ENCODE measurements around the gene MRAP.

Gene MRAP

DNA sequence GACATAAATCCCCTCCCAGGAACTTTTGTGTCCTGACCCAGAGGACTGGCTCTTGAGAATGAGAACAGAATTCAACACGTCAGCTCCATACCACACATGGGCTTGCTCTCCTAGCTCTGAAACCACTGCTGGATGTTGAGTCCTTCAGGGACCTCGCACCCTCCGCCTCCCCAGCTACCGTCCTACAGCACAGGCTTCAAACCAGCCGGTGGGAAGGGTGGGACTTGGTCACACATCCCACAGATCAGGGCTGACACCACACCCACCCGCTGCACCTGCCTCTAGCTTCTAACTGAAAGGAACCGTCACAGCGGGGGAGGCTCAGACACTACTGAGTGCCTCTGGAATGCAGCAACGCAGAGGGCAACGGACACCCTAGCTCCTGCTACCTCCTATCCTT, 24.0 kb downstream of the MRAP start:
- no peak for DNase-seq (ENCODE audit: low read depth, low spot score)

DNA sequence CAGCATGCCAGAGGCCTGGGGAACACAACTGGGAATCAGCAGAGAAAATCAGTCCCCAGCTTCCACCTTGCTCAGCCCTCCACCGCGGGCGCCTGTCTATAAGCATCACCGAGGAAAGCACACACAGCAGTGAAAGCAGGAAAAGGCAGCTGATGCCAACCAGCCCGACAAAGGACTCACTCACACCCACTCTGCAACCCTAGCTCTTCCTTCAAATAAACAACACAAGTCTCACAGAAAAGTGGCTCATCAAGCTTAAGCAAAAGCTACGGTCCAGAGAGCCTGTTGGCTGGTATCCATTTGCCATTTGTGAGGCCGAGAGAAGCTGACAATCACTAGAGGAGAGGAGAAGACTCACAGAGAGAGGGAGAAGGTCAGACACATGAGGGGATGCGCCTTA, 27.1 kb downstream of the MRAP start:
- no peak for DNase-seq (ENCODE audit: low read depth, low spot score)

DNA sequence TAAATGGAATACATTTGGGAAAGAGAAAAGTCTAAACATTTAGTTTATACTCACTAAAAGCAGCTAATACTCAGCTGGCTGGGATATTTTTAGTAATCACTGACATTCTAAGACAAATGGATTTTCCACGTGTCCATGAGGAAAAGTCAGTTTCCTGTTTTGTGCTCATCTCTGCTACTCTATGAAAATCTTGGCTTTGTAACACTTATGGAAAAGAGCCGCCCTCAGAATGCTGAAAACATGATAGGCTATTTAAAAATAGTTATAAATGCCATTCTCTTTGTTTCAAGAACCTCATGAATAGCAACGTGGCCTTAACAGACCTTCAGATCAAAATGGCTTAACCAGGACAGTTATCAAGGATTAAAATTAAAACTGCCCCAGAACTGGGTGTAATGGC, 29.9 kb downstream of the MRAP start:
- DNase-seq (ENCODE audit: low read depth, low spot score) = no peak

DNA sequence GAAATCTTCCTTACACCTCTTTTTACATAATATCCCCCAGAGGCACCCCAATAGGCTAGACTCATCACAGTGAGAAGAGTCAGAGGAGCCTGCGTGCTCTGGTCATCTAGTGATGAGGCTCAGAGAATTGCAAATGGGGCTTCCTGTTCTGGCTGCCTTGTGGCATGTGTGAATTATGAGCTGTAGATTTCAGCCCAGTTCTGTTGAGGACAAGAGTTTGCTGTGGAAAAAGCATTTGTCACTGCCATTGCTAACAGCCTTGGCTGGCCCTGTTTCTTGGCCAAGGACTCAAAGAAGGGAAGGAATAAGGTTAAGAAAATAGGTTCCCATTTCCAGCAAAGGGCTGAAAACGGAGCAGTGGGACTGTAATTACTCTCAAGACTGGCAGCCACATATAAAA, 30.7 kb downstream of the MRAP start:
- no peak for DNase-seq (ENCODE audit: low read depth, low spot score)

DNA sequence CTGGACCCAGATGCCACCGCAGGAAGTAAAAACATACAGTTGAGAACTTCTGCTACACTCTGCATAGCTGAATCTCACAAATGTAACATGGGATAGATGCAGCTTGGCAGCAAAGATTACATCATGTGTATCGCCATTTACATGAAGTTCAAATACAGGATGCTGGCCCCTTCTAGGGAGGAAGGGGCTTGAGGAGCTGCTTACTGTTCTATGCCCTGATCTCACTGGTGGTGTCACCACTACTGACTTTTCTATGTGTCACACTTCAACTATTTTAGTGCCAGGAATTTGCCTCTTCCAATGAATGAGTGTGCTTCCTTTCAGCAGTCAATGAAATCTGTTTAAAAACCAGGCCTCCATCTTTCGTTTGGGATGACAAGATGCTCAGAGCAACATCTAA, 31.1 kb downstream of the MRAP start:
- no peak for DNase-seq (ENCODE audit: low read depth, low spot score)

DNA sequence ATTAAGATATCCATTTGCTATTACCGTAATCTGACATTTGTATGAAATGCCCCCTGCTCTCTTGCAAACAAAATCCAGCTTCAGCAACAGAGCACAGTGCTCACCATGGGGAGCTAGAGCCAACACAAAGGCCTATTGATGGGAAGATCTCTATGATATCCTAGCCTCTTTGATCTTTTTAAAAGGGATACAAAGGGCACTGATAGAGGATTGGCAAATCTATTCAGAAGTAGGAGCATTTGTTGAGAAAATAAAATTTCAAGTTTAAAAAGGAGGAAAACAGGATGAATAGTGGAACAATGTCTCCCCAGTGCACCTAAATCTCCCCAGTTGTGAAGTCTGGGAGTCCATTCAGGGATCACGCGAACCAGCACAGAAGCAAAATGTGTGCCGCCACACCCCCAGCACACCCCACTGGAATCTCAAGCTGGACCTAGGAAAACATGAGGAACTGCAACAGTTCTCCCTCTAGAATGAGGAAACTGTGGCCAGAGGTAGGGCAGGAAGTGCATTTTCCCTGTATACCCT, 32.2 kb downstream of the MRAP start:
- DNase-seq (ENCODE audit: low read depth, low spot score) = no peak

DNA sequence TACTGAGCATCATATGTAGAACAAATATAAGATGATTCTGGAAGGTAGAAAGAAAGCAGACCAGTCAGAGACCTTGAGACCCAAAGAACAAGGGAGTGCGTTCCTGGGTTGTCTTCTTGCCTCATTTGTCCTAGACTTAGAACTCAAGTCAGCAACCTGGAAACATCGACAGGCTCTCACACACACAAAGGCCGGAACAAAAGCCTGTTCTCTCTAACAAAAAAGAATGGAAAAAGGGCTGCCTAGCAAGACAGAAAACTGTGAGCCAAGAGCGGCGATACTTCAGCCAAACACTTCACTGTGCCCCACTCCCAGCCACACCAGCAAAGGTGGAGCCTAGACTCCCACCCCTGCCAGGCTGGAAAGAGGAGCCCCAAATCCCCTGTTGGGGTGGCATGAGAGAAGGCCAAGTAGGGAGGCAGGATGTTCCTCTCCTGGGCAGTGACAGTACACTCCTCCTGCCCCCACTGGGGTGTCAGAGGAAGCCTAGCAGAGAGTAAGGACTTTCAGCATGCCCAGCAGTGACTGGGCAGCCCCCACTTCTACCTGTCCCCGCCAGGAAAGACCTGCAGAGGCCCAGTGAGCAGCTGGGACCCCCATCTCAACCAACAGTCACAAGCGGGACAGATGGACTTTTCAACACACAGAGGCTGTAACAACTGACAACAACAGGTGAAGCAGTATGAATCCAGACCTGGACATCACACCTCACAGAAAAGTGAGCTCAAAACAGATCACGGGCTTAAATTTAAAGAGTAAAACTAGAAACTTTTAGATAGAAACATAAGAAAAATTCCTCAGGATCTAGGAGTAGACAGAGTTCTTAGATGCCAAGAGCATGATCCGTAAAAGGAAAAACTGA, 33.0 kb downstream of the MRAP start:
- DNase-seq (ENCODE audit: low read depth, low spot score) = no peak

DNA sequence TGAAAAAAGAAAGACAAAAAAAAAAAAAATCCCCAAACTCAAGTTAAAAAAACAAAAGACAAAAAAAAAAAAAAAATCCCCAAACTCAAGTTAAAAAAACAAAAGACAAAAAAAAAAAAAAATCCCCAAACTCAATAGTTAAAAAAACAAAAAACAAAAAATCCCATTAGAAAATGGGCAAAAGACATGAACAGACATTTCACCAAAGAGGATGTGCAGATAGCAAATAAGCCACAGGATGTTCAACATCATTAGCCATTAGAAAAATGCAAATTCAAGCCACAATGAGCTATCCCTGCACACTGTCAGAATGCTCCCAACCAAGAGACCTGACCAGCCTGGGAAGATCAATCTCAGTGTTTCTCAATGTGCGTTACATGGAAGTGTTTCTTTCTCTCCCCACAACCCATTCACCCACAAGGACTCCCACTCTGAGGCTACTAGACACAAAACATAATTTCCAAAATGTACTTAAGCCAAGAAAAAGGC, 33.9 kb downstream of the MRAP start:
- no peak for DNase-seq (ENCODE audit: low read depth, low spot score)

DNA sequence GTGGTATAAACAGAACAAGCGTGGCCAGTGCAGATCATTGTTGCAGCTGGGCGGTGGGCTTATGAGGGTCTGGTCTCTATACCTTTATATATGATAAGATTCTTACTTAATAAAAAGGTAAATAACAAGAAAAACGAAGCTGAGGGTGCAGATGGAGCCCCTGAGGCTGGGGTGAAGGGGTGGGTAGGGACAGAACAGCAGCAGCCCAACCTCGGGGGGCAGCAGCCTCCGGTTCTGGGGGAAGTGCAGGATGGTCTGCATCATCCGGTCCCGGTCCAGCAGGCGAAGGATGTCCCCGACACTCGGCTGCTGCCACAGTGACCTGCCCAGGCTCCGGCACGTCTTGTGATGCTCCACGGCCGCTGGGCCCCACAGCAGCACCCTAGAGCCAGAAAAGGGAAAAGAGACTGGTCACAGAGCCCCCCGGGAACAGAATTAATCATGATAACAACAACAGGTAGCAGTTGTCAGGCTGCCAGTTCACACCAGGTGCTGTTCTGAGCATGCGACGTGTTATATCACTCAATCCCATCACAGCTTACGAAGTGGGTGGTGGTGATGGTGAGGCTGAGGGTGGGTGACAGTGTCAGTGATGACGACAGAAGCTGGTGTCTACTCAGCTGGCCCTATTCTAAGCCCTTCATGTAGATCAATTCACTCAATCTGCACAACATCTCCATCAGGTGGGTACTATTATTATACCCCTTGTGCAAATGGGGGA, 35.5 kb downstream of the MRAP start:
- no peak for DNase-seq (ENCODE audit: low read depth, low spot score)

DNA sequence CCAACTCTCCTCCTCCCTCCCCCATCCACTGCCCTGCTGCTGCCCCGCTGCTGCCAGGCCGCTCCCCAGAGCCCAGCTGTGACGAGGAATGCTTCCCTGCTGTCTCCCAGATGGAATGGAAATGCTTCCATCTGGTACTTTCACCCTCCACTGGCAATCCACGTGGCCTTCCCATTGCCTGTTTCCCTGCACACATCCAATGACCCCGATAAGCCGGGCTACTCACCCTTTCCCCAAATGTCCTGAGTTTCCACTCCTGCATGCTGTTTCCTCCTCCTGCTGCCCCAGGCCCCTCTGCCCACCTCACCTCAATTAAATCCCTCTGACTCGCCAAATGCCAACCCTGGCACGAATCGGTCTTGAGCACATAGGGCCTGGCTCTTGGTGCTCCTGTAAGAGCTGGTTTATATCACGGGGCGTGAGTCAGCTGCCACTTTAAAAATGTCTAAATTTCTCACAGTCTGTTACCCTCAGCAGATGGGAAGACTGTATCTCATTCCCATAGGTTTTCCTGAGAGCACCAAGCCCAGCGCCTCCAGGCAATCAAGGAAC, 36.4 kb downstream of the MRAP start:
- no peak for DNase-seq (ENCODE audit: low read depth, low spot score)

DNA sequence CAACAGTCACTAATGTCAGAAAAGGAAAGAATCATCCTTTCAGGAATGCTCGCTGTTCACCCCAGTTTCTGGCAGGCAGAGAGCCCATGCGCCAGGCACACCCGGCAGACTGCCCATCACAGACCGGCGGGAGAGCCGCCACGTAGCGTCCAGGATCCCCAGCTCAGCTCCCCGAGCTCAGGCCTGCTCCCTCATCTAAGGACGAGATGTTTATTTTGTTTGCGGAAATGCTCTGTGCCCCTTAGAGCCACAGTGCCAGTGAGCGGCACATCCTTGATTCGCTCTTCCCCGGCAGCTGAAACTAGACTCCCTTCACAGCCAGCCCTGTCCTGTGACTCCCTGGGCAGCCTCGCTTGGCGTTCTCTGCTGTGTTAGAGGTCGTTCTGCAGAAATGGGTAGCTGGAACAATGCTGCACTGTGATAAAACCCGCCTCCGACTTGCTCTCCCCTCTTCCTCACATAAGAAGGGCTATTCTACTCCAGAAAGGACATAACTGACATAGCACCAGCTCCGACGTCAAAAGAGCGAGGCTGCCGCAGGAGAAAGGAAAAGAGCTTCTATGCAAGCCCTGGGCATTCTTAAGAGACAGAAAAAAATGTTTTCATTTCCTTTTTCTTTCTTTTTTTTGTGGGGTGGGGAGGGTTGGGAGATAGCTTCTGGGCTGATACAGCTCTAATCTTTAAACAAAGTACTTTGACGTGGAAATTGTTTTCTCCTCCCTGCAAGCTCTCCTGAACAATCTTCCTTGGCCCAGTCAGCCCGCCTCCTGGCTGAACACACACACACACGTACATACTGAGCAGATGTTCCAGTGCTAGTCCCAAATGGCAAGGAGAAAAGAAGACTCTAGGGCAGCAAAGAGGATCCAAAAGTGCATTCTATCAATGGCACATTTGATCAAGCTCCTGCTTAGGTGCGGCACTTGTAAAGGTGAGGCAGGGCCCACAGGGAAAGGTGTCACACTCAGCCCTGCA, 37.2 kb downstream of the MRAP start:
- DNase-seq (ENCODE audit: low read depth, low spot score) = no peak

DNA sequence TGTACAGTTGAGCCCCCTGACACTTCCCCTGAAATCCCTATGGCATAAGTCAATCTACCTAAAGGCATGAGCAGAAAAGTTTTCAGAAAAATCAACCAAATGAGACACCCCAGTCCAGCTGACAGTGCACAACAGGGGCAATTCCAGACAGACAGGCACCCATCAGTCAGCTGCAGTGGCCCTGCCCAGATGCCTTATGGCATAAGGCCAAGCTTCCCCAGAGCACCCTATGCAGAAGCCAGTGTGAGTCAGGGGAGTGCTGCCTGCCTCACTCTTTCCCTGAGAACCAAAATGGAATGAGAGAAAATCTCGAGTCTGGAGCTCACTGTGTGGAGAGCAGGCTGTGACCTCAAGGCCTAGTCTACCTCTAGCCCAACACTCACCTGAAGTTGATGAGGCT, 38.1 kb downstream of the MRAP start:
- no peak for DNase-seq (ENCODE audit: low read depth, low spot score)

DNA sequence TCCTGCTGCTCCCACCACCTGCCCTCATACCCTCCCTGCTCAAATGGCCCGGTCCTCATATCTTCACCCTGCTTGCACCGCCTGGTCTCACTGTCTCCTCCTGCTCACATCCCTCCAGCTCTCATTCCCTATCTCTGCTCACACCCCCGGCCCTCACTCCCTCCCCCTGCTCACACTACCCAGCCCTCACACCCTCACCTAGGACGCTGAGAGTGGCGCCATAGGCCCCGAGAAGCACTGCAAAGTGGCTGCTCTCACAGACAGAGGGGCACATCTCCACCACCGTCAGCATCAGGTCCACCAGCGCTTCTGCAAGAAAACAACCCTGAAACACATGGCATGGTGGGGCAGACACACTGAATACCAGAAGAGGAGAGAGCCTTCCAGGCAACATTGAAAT, 38.6 kb downstream of the MRAP start:
- no peak for DNase-seq (ENCODE audit: low read depth, low spot score)

DNA sequence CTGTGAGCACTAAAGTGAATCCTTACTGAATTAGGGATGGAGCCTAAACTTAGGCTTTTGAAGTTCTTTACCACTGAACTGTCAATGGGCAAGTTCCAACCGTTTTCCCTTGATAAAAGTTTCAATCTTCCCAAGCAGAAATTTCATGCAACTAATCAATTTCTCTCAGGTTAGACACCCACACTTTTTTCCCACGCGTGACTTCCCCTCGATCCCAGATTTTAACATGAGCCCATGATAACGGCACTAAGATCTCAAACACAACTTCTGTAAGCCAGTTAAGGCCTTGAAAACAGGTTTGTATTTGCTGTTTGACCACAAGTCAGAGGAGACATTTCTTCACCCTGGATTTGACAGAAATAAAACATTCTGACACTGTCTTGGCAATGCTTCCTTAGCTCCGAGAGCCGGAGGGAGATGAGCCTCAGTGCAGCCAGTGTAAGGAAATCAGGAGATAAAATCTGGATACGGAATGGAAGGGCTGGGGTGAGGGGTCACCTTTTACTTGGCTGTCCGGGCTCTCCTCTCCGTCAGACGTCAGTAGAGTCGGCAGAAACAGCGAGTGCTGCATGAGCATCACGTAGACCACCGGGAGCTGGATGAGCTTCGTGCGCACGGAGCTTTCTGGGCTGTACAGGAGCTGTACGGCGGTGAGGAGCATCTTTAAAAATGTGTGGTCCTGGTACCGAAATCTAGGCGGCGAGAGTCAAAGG, 39.7 kb downstream of the MRAP start:
- no peak for DNase-seq (ENCODE audit: low read depth, low spot score)

DNA sequence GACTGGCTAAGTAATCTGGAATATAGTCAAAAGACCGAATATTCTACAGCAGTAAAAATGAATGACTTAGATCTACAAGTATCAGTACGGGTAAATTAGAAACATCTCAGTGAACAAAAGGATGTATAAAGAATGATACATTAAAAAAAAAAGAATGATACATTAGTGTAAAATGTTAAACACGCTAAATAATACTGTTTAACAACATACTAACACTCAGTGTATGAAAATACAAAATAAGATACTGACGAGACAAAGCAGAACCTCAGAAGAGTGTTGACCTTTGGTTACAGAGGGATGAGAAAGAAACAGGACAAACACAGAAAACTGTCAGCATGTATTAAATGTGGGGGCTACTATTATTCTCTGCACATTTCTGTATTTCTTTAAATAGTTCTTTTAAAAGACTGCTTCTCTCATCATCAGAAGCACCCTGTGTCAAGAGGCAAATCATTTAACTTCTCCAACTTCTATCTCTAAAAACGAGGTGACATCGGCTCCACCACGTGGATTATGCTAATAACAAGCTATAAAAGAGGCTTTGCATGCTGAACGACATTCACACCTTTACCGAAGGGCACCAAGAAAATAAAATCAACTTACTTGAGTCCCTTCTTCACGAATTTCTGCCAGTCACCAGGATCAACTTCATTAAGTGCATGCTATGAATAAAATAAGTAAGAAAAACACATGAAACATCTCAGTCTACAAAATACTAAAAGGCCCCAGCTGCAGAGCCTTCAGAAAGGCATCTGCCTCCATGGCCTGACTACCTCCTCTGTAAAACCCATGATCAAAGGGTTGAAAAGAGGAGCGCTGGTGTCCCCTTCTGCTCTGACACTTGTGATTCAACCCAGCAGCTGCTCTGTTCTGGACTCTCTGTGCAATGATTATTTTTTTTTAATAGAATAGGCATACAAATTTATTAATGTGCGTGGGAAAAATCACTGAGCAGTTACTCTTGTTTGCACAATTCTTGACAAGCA, 42.5 kb downstream of the MRAP start:
- no peak for DNase-seq (ENCODE audit: low read depth, low spot score)

DNA sequence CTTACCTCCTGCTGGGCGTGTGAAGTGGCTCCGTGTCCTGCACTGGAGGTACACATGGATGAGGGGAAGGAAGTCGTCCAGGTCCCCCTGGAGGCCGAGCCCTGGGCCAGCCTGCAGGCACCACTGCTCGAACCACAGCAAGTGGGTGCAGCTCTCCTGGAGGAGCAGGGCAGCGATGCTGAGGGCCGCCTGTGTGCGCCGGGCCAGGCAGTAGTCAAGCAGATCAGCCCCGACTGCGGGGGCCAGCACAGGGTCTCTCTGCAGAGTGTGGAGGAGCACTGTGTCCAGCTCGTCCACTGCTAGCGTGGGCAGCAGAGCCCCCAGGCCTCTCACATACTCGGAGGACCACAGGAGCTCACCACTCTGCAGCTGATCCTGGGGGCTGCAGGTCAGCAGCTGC, 48.3 kb downstream of the MRAP start:
- no peak for DNase-seq (ENCODE audit: low read depth, low spot score)

DNA sequence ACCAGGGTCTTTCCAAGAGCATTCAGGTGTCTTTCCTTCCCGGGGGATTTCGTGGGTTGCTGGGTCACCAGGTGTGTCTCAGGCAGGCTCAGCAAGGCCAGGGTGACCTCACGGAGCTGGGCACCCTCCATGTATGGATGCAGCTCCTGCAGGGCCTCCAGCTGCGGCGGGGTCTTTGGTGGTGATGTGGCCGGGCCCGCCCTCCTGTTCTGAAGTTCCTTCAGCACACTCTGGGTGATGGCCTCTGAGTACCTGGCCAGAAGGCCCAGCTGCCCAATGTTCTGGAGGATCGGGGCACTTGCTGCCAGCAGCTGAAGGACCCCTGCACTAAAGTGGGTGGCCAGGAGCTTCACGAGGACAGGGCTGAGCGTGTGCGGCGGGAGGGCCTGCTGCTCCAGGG, 48.7 kb downstream of the MRAP start:
- DNase-seq (ENCODE audit: low read depth, low spot score) = no peak

DNA sequence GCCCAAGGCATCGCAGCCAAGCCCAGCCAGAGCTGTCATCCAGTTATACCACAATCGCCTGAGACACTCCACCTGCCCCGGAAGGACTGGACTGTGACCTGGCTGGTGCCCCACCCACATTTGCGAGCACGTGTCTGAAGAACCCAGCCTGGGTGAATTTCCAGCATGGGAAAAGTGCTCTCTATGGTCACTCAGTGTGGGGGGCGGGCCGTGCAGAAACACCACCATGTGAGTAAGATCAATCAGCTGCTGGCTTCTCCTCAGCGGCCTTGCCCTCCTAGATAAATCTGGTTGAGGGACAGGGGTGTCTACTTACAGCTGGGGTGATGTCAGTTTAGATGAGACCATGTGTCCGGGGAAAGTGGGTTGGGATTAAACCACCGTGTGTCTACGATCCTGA, 49.3 kb downstream of the MRAP start:
- DNase-seq (ENCODE audit: low read depth, low spot score) = no peak

DNA sequence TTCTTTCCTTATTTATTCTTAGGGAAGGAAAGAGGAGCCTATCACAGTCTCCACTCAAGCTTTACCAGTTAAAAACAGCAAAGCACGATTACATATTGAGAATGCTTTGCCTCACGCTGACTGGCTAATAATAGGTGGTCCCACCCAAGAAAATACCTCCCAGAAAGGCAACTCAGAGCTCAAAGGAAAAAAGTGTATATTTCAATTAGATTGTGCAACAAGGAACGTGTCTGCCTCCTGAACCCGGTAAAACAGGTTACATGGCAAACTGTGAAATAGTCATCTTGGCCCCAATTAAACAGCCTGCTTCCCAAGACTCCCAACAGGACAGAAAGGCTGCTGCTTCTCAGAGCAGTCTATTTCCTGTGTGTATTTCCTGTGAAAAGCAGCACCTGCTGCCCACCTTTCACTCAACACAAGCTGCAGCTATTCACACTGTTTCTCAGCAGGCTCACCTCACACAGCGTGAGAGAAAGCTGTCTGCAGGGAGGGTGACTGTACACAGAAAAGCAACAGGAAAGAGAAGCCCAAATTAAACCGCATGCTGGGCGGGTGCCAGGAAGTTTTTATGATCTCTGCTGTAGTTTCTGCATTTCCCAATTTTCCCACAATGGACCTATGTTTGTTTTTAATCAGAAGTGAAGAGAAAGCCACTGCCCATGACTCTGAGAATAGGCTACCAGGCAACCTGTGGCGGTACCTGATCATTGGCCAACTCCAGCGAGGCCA, 50.1 kb downstream of the MRAP start:
- DNase-seq (ENCODE audit: low read depth, low spot score) = no peak
